HEK293 (cell line): ENCODE measurements around the gene PTPRCAP.

Experiments
- ZNF549 ChIP-seq: fragments of 450-650 bp; IDR thresholded peaks from 2 replicates; pipeline ENCODE4 v1.5.1; 2018; ENCODE audit warnings: missing biosample characterization, missing genetic modification characterization, mild to moderate bottlenecking, inconsistent platforms, moderate library complexity
- TF ChIP-seq, protein P1 (sequence below): fragments of 450-650 bp; formaldehyde crosslinking; IDR thresholded peaks from 2 replicates; pipeline ENCODE4 v1.5.1; 2016; ENCODE audit warnings: missing biosample characterization, missing genetic modification characterization

DNA sequence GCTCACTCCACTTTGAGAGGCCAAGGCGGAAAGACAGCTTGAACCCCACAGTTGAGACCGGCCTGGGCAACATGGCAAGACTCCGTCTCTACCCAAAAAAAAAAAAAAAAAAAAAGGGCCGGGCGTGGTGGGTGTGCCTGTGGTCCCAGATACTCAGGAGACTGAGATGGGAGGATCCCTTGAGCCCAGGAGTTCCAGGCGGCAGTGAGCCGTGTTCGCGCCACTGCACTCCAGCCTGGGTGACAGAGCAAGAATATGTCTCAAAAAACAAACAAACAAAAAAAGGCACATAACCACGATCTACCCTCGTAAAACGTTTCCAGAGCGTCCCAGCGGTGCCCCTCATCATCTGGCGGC, 46.6 kb downstream of the PTPRCAP start:
- TF ChIP-seq, protein P1, sequence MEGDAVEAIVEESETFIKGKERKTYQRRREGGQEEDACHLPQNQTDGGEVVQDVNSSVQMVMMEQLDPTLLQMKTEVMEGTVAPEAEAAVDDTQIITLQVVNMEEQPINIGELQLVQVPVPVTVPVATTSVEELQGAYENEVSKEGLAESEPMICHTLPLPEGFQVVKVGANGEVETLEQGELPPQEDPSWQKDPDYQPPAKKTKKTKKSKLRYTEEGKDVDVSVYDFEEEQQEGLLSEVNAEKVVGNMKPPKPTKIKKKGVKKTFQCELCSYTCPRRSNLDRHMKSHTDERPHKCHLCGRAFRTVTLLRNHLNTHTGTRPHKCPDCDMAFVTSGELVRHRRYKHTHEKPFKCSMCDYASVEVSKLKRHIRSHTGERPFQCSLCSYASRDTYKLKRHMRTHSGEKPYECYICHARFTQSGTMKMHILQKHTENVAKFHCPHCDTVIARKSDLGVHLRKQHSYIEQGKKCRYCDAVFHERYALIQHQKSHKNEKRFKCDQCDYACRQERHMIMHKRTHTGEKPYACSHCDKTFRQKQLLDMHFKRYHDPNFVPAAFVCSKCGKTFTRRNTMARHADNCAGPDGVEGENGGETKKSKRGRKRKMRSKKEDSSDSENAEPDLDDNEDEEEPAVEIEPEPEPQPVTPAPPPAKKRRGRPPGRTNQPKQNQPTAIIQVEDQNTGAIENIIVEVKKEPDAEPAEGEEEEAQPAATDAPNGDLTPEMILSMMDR (tag by site-specific recombination) = no peak
- no peak for TF ChIP-seq ZNF549
